ENCODE results near the gene SMOC2. TPM values are rescaled to one million over a fixed set of nuclear protein-coding genes. Genes with fewer than 3 reads are reported as not detected.

The SMOC2 gene
- polyA plus RNA-seq, 2 of the 4 experiments (the other 2 are of a cell fraction), result not detected

- no peak for TF ChIP-seq ZFP36 (IDR thresholded peaks at IDR 0.05; ENCODE audit: borderline replicate concordance, partially characterized antibody)
- TF ChIP-seq HOXB5 (CRISPR knock-in tag; IDR thresholded peaks at IDR 0.05), result no peak
Observed at GRCh38 chr6:168433898-168434297, 7.1 kb upstream of the SMOC2 start (continued).

- H3K4me3 ChIP-seq, result no peak overlapping the region
- no peaks in the 10 kb centered on the region for H3K9me3 ChIP-seq
- no peak for TF ChIP-seq HEYL (CRISPR knock-in tag; IDR thresholded peaks at IDR 0.05)
- no peak for TF ChIP-seq FOSL2 (IDR thresholded peaks at IDR 0.05)
- no peak for TF ChIP-seq FOSL2 (CRISPR knock-in tag; IDR thresholded peaks at IDR 0.05)
- no peak for TF ChIP-seq HOXA7 (CRISPR knock-in tag; IDR thresholded peaks at IDR 0.05)
- TF ChIP-seq BHLHE40 (IDR thresholded peaks at IDR 0.05; ENCODE audit: low read depth, low read length), result no peak
- TF ChIP-seq CHD2 (IDR thresholded peaks at IDR 0.05; ENCODE audit: low read length, partially characterized antibody), result no peak
- no peak for TF ChIP-seq CBX8 (IDR thresholded peaks at IDR 0.05)
- no peak for TF ChIP-seq HOXB5 (CRISPR knock-in tag; IDR thresholded peaks at IDR 0.05)
- TF ChIP-seq E2F6 (IDR thresholded peaks at IDR 0.05; ENCODE audit: borderline replicate concordance, low read depth), result no peak
- no peak for TF ChIP-seq HOXB13 (CRISPR knock-in tag; IDR thresholded peaks at IDR 0.05; ENCODE audit: low read depth)
- TF ChIP-seq TP53 (CRISPR knock-in tag; IDR thresholded peaks at IDR 0.05), result no peak
- TF ChIP-seq FOSB (CRISPR knock-in tag; IDR thresholded peaks at IDR 0.05), result no peak
- no peak for TF ChIP-seq ZSCAN20 (CRISPR knock-in tag; IDR thresholded peaks at IDR 0.05)
- 24% methylated on average over 6 of the region's 6 CpGs for WGBS (ENCODE audit: missing lambda C conversion rate)
- H3K27ac ChIP-seq, result no peak overlapping the region
- POLR2A ChIA-PET, result no interaction called here
- ATAC-seq (no peak), FAIRE-seq (no peak), DNase-seq (ENCODE audit: low read depth in 1 of 2, low spot score in 1 of 2) (no peak)
- H3K4me1 ChIP-seq, result no peaks in the 10 kb centered on the region
- CTCF ChIA-PET, result no interaction called here
- no peak overlapping the region for H3K4me2 ChIP-seq
Observed at GRCh38 chr6:168434505-168434904, 6.5 kb upstream of the SMOC2 start.

GRCh38 chr6:168437751-168438150 is 3.2 kb upstream of the SMOC2 start:
- ChIA-PET CTCF (no interaction called here), POLR2A (no interaction called here)
- no peaks in the 10 kb centered on the region for H3K9me3 ChIP-seq
- FAIRE-seq (no peak), ATAC-seq (no peak), DNase-seq (ENCODE audit: low read depth in 1 of 2, low spot score in 1 of 2) (no peak)
- no peak overlapping the region for H3K27ac ChIP-seq
- no peak for TF ChIP-seq FOSB (CRISPR knock-in tag; IDR thresholded peaks at IDR 0.05)
- no peak for TF ChIP-seq JUN (IDR thresholded peaks at IDR 0.05)
- TF ChIP-seq RCOR1 (IDR thresholded peaks at IDR 0.05; ENCODE audit: low read depth, low read length), result no peak
- TF ChIP-seq NFE2L2 (conservative IDR thresholded peaks at IDR 0.05; ENCODE audit: low read length), result no peak
- no peak for TF ChIP-seq POLR2A (IDR thresholded peaks at IDR 0.05; ENCODE audit: low read length)
- no peak for TF ChIP-seq TP53 (CRISPR knock-in tag; IDR thresholded peaks at IDR 0.05)
- no peak for TF ChIP-seq HEYL (CRISPR knock-in tag; IDR thresholded peaks at IDR 0.05)
- no peak for TF ChIP-seq CHD2 (IDR thresholded peaks at IDR 0.05; ENCODE audit: low read length, partially characterized antibody)
- H3K4me2 ChIP-seq, result no peak overlapping the region
- WGBS (ENCODE audit: missing lambda C conversion rate), result 72% methylated on average over 9 of the region's 9 CpGs
- no peaks in the 10 kb centered on the region; the same call in 2 of the 3 replicates for H3K4me1 ChIP-seq
- no peak overlapping the region for H3K4me3 ChIP-seq

- H3K4me1 ChIP-seq, result no peaks in the 10 kb centered on the region; the same call in 2 of the 3 replicates
- TF ChIP-seq HES2 (IDR thresholded peaks at IDR 0.05), result no peak
- TF ChIP-seq RNF2 (IDR thresholded peaks at IDR 0.05; ENCODE audit: borderline replicate concordance, low read depth), result no peak
- TF ChIP-seq TFCP2L1 (CRISPR knock-in tag; IDR thresholded peaks at IDR 0.05), result no peak
- no peak for TF ChIP-seq HOXB13 (CRISPR knock-in tag; IDR thresholded peaks at IDR 0.05; ENCODE audit: low read depth)
- TF ChIP-seq, protein P1, sequence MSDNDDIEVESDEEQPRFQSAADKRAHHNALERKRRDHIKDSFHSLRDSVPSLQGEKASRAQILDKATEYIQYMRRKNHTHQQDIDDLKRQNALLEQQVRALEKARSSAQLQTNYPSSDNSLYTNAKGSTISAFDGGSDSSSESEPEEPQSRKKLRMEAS (IDR thresholded peaks at IDR 0.05), result no peak
- FAIRE-seq, result no peak
- no peak for DNase-seq (ENCODE audit: low read depth in 1 of 2, low spot score in 1 of 2)
- no peaks in the 10 kb centered on the region for H3K9me3 ChIP-seq
- no peak overlapping the region for H3K4me2 ChIP-seq
- H3K4me3 ChIP-seq, result no peak overlapping the region
- WGBS (ENCODE audit: missing lambda C conversion rate), result 24% methylated on average over 4 of the region's 4 CpGs
- ChIA-PET POLR2A (no interaction called here), CTCF (interaction anchor here (0.6 kb wide), 1 partner anchor 445 kb away, joined by 3 read pairs; no protein-coding TSS in a partner anchor)
- ATAC-seq, result no peak
- H3K27ac ChIP-seq, result no peak overlapping the region
Observed at GRCh38 chr6:168438783-168439520, 2.0 kb upstream of the SMOC2 start.

Data from A549 (cell line).